GM12878 (cell line): ENCODE measurements around the gene PADI3. TPM values are rescaled to one million over a fixed set of nuclear protein-coding genes. Genes with fewer than 3 reads are reported as not detected.

Experiments used
- ATAC-seq: fragments of 200-7000 bp; cut with Tn5 transposase; 3 replicates; pipeline ENCODE4 v1.9.1; 2020; ENCODE audit warnings: mild to moderate bottlenecking, moderate library complexity
- BruUV-seq: library from RNA; stranded (reverse); fragments of 400-500 nt; replicated peaks from 2 replicates; lab custom pipeline; 2021; lab: Mats Ljungman, UMichigan
- CTCF ChIA-PET: fragments of 300-600 bp; sonication (Branson Sonifier 250); formaldehyde crosslinking; extraction: SDS; loops from one replicate; lab custom pipeline; 2021; ENCODE audit warnings: inconsistent platforms; lab: Yijun Ruan, JAX
- POLR2A ChIA-PET: fragments of 350-600 bp; formaldehyde crosslinking; extraction: SDS; loops from one replicate; lab custom pipeline; 2021; ENCODE audit warnings: inconsistent platforms; lab: Charles Lee
- RAD21 ChIA-PET: fragments of 300-600 bp; sonication (Branson Sonifier 250); formaldehyde crosslinking; loops from one replicate; lab custom pipeline; 2023; ENCODE audit warnings: antibody characterized with exemption; ENCODE audit not compliant: unreplicated experiment; lab: Charles Lee
- SMC1A ChIA-PET: fragments of 300-600 bp; sonication (Branson Sonifier 250); formaldehyde crosslinking; loops from one replicate; lab custom pipeline; 2023; ENCODE audit not compliant: unreplicated experiment, uncharacterized antibody; lab: Charles Lee
- DNase-seq: peaks from one replicate; pipeline ENCODE4 v3.0.0-alpha.2; 2011; ENCODE audit warnings: low read depth, low spot score
- FAIRE-seq: peaks from 3 replicates; lab custom pipeline; 2011; peaks lifted over from hg19 to GRCh38; lab: Jason Lieb, UNC
- H2AFZ ChIP-seq: 2 replicates; pipeline ENCODE4 v1.6.0; 2011; ENCODE audit warnings: low read depth, low read length, control low read depth; ENCODE audit not compliant: control insufficient read depth
- H3K27ac ChIP-seq: 2 replicates; pipeline ENCODE4 v1.5.1; 2011; ENCODE audit warnings: control low read depth; ENCODE audit not compliant: control insufficient read depth, insufficient read depth
- H3K27me3 ChIP-seq, 2 experiments: replicated peaks in 1 of 2; 2 replicates each; pipeline versions ENCODE4 v1.6.0 to v1.6.1; 2011; ENCODE audit warnings: low read length in 1 of 2; ENCODE audit not compliant: control insufficient read depth in 2 of 2, insufficient read depth in 2 of 2
- H3K36me3 ChIP-seq, 2 experiments: 2 replicates each; pipeline ENCODE4 v1.5.1; 2011; ENCODE audit warnings: low read length in 1 of 2; ENCODE audit not compliant: control insufficient read depth in 2 of 2, insufficient read depth in 2 of 2
- H3K4me1 ChIP-seq: 2 replicates; pipeline ENCODE4 v1.6.1; 2011; ENCODE audit warnings: mild to moderate bottlenecking, low read length, moderate library complexity, mixed read lengths; ENCODE audit not compliant: control insufficient read depth, insufficient read depth
- H3K4me2 ChIP-seq: 2 replicates; pipeline ENCODE4 v1.6.0; 2011; ENCODE audit warnings: control low read depth; ENCODE audit not compliant: control insufficient read depth, insufficient read depth
- H3K4me3 ChIP-seq: fragments of 200-600 bp; sonication (generic); 2 replicates; pipeline ENCODE4 v1.5.1; 2016
- H3K79me2 ChIP-seq: 2 replicates; pipeline ENCODE4 v1.6.0; 2011; ENCODE audit warnings: low read length; ENCODE audit not compliant: control insufficient read depth, insufficient read depth
- H3K9ac ChIP-seq: 2 replicates; pipeline ENCODE4 v1.8.0; 2011; ENCODE audit warnings: low read length, control low read depth, mixed read lengths; ENCODE audit not compliant: control insufficient read depth, insufficient read depth
- H3K9me3 ChIP-seq: replicated peaks from 3 replicates; pipeline ENCODE4 v1.5.1; 2011; ENCODE audit warnings: mild to moderate bottlenecking, low read length; ENCODE audit not compliant: control insufficient read depth, insufficient read depth
- H4K20me1 ChIP-seq: 2 replicates; pipeline ENCODE4 v1.6.0; 2011; ENCODE audit not compliant: control insufficient read depth, insufficient read depth
- ATF3 ChIP-seq: IDR thresholded peaks from 2 replicates; pipeline ENCODE4 v1.6.1; 2011; ENCODE audit warnings: low read depth, mild to moderate bottlenecking, low read length, moderate library complexity, borderline replicate concordance; ENCODE audit errors: extremely low read depth
- ELK1 ChIP-seq: IDR thresholded peaks from 2 replicates; pipeline ENCODE4 v1.6.1; 2012; ENCODE audit warnings: low read depth, low read length, improper control_type of control experiment
- WGBS: methylation state at CpG from one replicate; pipeline ENCODE4 v1.1.6; 2016; ENCODE audit warnings: low lambda C conversion rate; ENCODE audit not compliant: insufficient replicate concordance, insufficient coverage; ENCODE audit errors: missing lambda C conversion rate; 5-methylcytosine and 5-hydroxymethylcytosine counted together
- in situ Hi-C: fragments of 300-500 bp; cut with MboI; formaldehyde crosslinking; loops from 9 replicates; pipeline ENCODE4 v1.14.3; 2018; ENCODE audit warnings: mixed read lengths
- intact Hi-C: fragments of 100-400 bp; cut with micrococcal nuclease; formaldehyde crosslinking; loops from one replicate; pipeline ENCODE4 v1.14.2; 2022; ENCODE audit not compliant: unreplicated experiment
- polyA plus RNA-seq, 11 experiments: library from polyadenylated mRNA; depleted of rRNA in 4 of 11; unstranded in 6 of 11; stranded (reverse) in 5 of 11; fragments of >200 nt; fragmentation: Nextera tagmentation in 4 of 11; fragmentation: Illumina TruSeq in 1 of 11; extraction: Ambion mirVana in 4 of 11; extraction: Trizol in 1 of 11; gene quantifications; 1 replicate in 1 of 11; 2 replicates in 10 of 11; pipeline versions ENCODE4 v1.2.1 to v1.2.3, GENCODE V29; 2011 to 2016; ENCODE audit warnings: inconsistent platforms in 2 of 11, missing spikeins in 2 of 11, low read depth in 1 of 11
- total RNA-seq, 4 experiments: library from RNA; depleted of rRNA in 3 of 4; stranded (reverse); fragments of >200 nt in 3 of 4; fragmentation: Illumina TruSeq in 1 of 4; extraction: Trizol in 1 of 4; gene quantifications; 2 replicates each; pipeline versions ENCODE4 v1.2.1 to v1.2.3, GENCODE V29; 2013 to 2021

PADI3 gene
- total and polyA plus RNA-seq, 10 of the 15 experiments (the other 5 are each of a cell fraction or from before 2014, with no cell fraction given) = 0.01 TPM; not detected in 9

GRCh38 chr1:17243274-17243673 is 5.6 kb upstream of the PADI3 start:
- Histone ChIP-seq H4K20me1 (no peaks in the 10 kb centered on the region), H3K4me1 (0 out of 2 replicates have a peak, but pooled peaks cover 3% of the 10 kb centered on the region), H3K4me3 (no peak overlapping the region), H3K79me2 (no peaks in the 10 kb centered on the region), H3K4me2 (no peak overlapping the region), H3K36me3 (no peaks in the 10 kb centered on the region), H2AFZ (no peak overlapping the region), H3K27me3 (peaks cover 0 to 2% of the 10 kb centered on the region in 2 experiments; a peak in 1 of 4 replicates), H3K9me3 (no peaks in the 10 kb centered on the region), H3K9ac (no peak overlapping the region), H3K27ac (no peak overlapping the region)
- SMC1A ChIA-PET = no interaction called here
- BruUV-seq = no TSS peak
- WGBS = 0% methylated on average over 1 of the region's 1 CpG
- DNase-seq = no peak
- ATAC-seq = no peak
- CTCF ChIA-PET = interaction anchor here (2.3 kb wide), 1 partner anchor 118 kb away, joined by 13 read pairs; no protein-coding TSS in a partner anchor
- POLR2A ChIA-PET = no interaction called here
- in situ Hi-C loops = no loop called here
- TF ChIP-seq ATF3 = no peak
- no peak for TF ChIP-seq ELK1
- RAD21 ChIA-PET = no interaction called here
- intact Hi-C loops = no loop called here
- FAIRE-seq = no peak
